PC-3 (cell line): ENCODE measurements around the gene NLGN1.

Source experiments
- CTCF ChIP-seq: fragments of 300-600 bp; sonication (generic); conservative IDR thresholded peaks from 2 replicates; pipeline ENCODE4 v1.5.1; 2017; ENCODE audit warnings: antibody characterized with exemption, low read depth, mild to moderate bottlenecking, low read length
- EZH2 ChIP-seq: fragments of 300-600 bp; sonication (generic); IDR thresholded peaks from one replicate; pipeline ENCODE4 v1.6.1; 2017; ENCODE audit warnings: antibody characterized with exemption, mild to moderate bottlenecking, low read length; ENCODE audit not compliant: unreplicated experiment

DNA sequence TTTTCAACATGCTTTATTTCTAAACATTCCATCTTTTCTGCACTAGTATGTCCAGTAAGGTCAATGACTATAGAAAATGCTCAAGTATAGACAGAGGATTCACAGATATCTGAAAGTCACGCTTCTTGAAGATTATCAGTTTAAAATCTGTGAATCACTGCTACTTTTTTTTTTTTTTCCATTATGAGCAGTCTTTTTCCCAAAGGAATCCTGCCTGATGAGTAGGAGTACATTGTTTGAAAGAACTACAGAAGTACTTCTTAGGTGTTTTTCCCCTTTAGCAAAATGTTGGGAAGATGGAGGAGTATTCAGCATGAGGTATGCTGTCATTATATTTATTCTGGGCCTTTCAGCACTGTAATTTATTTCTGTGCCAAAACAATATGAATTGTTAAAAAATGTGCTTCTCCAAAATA is 266.2 kb downstream of the NLGN1 start:
- TF ChIP-seq CTCF, result no peak
- no peak for TF ChIP-seq EZH2
